M059J (cell line): Measurements from ENCODE around the gene TENT5A. TPM values are rescaled to one million over a fixed set of nuclear protein-coding genes. Genes with fewer than 3 reads are reported as not detected.
"Not testable (repeated sequence)": the region's sequence is repeated elsewhere in the genome, so short reads cannot be mapped to it uniquely, and the experiment has no call there.

Experiments used
- DNase-seq: peaks from one replicate; pipeline ENCODE4 v3.0.0-alpha.2; 2012; ENCODE audit warnings: low read depth
- total RNA-seq: library from RNA; depleted of rRNA; stranded (reverse); fragments of >200 nt; shearing (Covaris generic); gene quantifications from 2 replicates; pipeline ENCODE4 v1.2.3, GENCODE V29; 2014

The TENT5A gene
- total RNA-seq, 1 experiment from 2014 or later = 97.6 TPM

- DNase-seq = peak; percentile 80
These were observed 1.6 kb downstream of the TENT5A start for GRCh38 chr6:81750681-81751387.

GRCh38 chr6:81750200-81750599 is 2.3 kb downstream of the TENT5A start:
- no peak for DNase-seq

- peak; percentile 68 for DNase-seq
These were observed 2.8 kb downstream of the TENT5A start for GRCh38 chr6:81749707-81750106.

- no peak for DNase-seq
These were observed 3.5 kb downstream of the TENT5A start for GRCh38 chr6:81748994-81749393.

GRCh38 chr6:81747327-81747726 is 5.2 kb downstream of the TENT5A start:
- DNase-seq = no peak

- peak; percentile 71 for DNase-seq
These were observed 8.3 kb downstream of the TENT5A start for GRCh38 chr6:81744131-81744530.

GRCh38 chr6:81743649-81744048 is 8.8 kb downstream of the TENT5A start:
- DNase-seq = peak; percentile 84

- DNase-seq = no peak
These were observed 10.8 kb downstream of the TENT5A start for GRCh38 chr6:81741689-81742088.

GRCh38 chr6:81740591-81740990 is 11.9 kb downstream of the TENT5A start:
- not testable (repeated sequence) for DNase-seq

GRCh38 chr6:81739230-81740195 is 13.0 kb downstream of the TENT5A start:
- DNase-seq = no peak

GRCh38 chr6:81736428-81736827 is 16.1 kb downstream of the TENT5A start:
- no peak for DNase-seq

- DNase-seq = peak; percentile 70
These were observed 16.6 kb downstream of the TENT5A start for GRCh38 chr6:81735756-81736380.

- peak; percentile 89 for DNase-seq
These were observed 17.9 kb downstream of the TENT5A start for GRCh38 chr6:81734500-81735150.

GRCh38 chr6:81734081-81734480 is 18.4 kb downstream of the TENT5A start:
- peak; percentile 60 for DNase-seq

GRCh38 chr6:81731814-81732213 is 20.7 kb downstream of the TENT5A start:
- DNase-seq = peak; percentile 77

- no peak for DNase-seq
These were observed 24.5 kb downstream of the TENT5A start for GRCh38 chr6:81727876-81728517.

- no peak for DNase-seq
These were observed 27.4 kb downstream of the TENT5A start for GRCh38 chr6:81725127-81725526.

GRCh38 chr6:81722506-81723223 is 29.8 kb downstream of the TENT5A start:
- no peak for DNase-seq

GRCh38 chr6:81720427-81720826 is 32.1 kb downstream of the TENT5A start:
- no peak for DNase-seq

GRCh38 chr6:81718126-81718525 is 34.4 kb downstream of the TENT5A start:
- DNase-seq = no peak

GRCh38 chr6:81714684-81715083 is 37.8 kb downstream of the TENT5A start:
- no peak for DNase-seq
